ENCODE data around the gene BBOX1. TPM values are rescaled to one million over a fixed set of nuclear protein-coding genes. Genes with fewer than 3 reads are reported as not detected.

The BBOX1 gene
- total RNA-seq, 2 donors from 2014 or later = not detected

GRCh38 chr11:27012234-27012921, 28.2 kb upstream of the BBOX1 start:
- no peak for ATAC-seq (replicated peaks)
- H3K36me3 Mint-ChIP-seq (ENCODE audit: low read depth) = no peaks in the 10 kb centered on the region
- H3K4me1 Mint-ChIP-seq = no peaks in the 10 kb centered on the region
- H3K27ac Mint-ChIP-seq = no peak overlapping the region
- no peak overlapping the region for H3K4me3 Mint-ChIP-seq
- no peaks in the 10 kb centered on the region for H3K27me3 Mint-ChIP-seq
- peaks cover 3% of the 10 kb centered on the region for H3K9me3 Mint-ChIP-seq

- no peaks in the 10 kb centered on the region for H3K9me3 Mint-ChIP-seq
- no peak for ATAC-seq (replicated peaks)
- H3K4me1 Mint-ChIP-seq = no peaks in the 10 kb centered on the region
- H3K27me3 Mint-ChIP-seq = no peaks in the 10 kb centered on the region
- H3K36me3 Mint-ChIP-seq (ENCODE audit: low read depth) = no peaks in the 10 kb centered on the region
- H3K4me3 Mint-ChIP-seq = no peak overlapping the region
- no peak overlapping the region for H3K27ac Mint-ChIP-seq
These were observed 26.7 kb upstream of the BBOX1 start for GRCh38 chr11:27013781-27014361.

- H3K27ac Mint-ChIP-seq = no peak overlapping the region
- H3K4me1 Mint-ChIP-seq = no peaks in the 10 kb centered on the region
- no peak overlapping the region for H3K4me3 Mint-ChIP-seq
- no peak for ATAC-seq (replicated peaks)
- H3K9me3 Mint-ChIP-seq = no peaks in the 10 kb centered on the region
- H3K27me3 Mint-ChIP-seq = no peaks in the 10 kb centered on the region
- no peaks in the 10 kb centered on the region for H3K36me3 Mint-ChIP-seq (ENCODE audit: low read depth)
These were observed 21.6 kb upstream of the BBOX1 start for GRCh38 chr11:27018902-27019529.

- Mint-ChIP-seq H3K4me3 (no peak overlapping the region), H3K27me3 (no peaks in the 10 kb centered on the region), H3K36me3 (ENCODE audit: low read depth) (no peaks in the 10 kb centered on the region), H3K9me3 (no peaks in the 10 kb centered on the region), H3K27ac (no peak overlapping the region), H3K4me1 (no peaks in the 10 kb centered on the region)
- no peak for ATAC-seq (replicated peaks)
These were observed 19.9 kb upstream of the BBOX1 start for GRCh38 chr11:27020751-27021150.

DNA sequence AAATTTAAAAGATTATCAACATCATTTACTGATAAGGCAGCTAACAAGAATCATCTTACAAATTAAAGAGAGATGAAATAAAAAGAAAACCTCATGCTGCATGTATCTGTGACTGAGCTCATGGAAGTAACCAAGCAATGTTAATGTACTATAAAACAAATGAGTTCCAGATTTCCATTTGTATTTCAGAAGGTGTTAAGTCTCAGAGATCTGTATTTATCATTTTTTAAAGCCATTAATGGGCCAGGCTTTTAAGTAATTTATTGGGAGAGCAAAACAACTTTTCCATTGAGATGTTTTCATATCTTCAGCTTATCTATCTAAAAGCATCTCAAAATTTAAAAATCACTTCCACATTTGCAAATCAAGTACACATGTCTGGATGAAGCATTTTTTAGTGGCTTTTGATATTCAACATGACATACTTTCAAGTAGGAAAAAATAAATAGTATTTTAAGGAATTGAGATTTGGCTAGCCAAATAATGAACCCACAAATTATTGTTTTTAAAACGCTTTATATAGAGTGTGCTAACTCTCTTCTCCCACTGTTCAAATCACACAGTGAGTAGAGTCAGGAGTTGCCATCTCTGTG, 17.9 kb upstream of the BBOX1 start:
- no peaks in the 10 kb centered on the region for H3K36me3 Mint-ChIP-seq (ENCODE audit: low read depth)
- no peaks in the 10 kb centered on the region for H3K27me3 Mint-ChIP-seq
- no peak overlapping the region for H3K27ac Mint-ChIP-seq
- peaks cover 6% of the 10 kb centered on the region for H3K9me3 Mint-ChIP-seq
- H3K4me3 Mint-ChIP-seq = no peak overlapping the region
- no peak for ATAC-seq (replicated peaks)
- no peaks in the 10 kb centered on the region for H3K4me1 Mint-ChIP-seq

DNA sequence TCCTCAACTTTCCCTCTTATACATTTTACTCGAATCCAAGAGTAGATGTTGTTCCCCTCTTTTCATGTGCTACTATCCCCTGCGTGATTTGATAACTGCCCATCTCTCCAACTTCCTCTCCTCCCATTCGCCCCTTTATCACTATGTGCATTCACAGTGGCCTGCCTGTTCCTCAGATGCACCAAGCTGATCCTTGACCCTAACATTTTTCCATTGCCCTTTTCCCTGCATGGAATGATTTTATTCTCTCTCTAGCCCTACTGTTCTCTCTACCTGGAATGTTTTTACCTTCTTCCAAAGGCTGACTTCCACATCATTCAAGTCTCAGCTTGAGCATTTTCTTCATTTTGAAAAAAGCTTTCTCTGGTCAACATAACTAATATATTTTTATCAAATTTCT, 15.8 kb upstream of the BBOX1 start:
- Mint-ChIP-seq H3K4me1 (no peaks in the 10 kb centered on the region), H3K27me3 (no peaks in the 10 kb centered on the region)

DNA sequence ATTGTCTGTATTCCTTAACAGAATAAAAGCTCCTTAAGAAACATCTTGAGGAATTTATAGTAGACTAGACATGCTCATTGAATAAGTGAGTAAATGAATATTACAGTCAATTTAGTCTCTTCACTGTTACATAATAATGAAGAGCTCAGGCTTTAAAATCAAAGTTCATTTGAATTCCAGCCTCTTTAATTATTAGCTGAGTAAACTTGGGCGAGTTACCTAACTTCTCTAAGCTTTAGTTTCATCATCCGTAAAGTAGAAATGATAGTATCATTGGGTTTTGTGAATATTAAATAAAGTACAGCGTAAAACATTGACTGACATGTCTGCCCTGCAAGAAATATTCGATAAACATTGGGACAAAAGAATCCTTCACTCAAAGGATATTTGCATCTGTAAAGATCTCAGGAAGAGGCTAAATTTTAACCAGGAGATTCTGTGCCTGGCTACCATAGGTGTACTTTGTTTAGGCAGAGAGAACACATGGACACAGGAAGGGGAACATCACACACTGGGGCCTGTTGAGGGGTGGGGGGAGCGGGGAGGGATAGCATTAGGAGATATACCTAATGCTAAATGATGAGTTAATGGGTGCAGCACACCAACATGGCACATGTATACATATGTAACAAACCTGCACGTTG, 15.2 kb upstream of the BBOX1 start:
- no peaks in the 10 kb centered on the region for H3K36me3 Mint-ChIP-seq (ENCODE audit: low read depth)
- H3K27ac Mint-ChIP-seq = no peak overlapping the region
- no peaks in the 10 kb centered on the region for H3K4me1 Mint-ChIP-seq
- H3K27me3 Mint-ChIP-seq = no peaks in the 10 kb centered on the region
- no peak for ATAC-seq (replicated peaks)
- no peak overlapping the region for H3K4me3 Mint-ChIP-seq
- H3K9me3 Mint-ChIP-seq = peaks cover 6% of the 10 kb centered on the region

More for the DNA sequence above, 15.8 kb upstream of the BBOX1 start:
- Mint-ChIP-seq H3K4me3 (no peak overlapping the region), H3K9me3 (peaks cover 6% of the 10 kb centered on the region), H3K27ac (no peak overlapping the region), H3K36me3 (ENCODE audit: low read depth) (no peaks in the 10 kb centered on the region)
- no peak for ATAC-seq (replicated peaks)

- Mint-ChIP-seq H3K9me3 (peaks cover 6% of the 10 kb centered on the region), H3K27me3 (no peaks in the 10 kb centered on the region), H3K36me3 (ENCODE audit: low read depth) (no peaks in the 10 kb centered on the region), H3K27ac (no peak overlapping the region), H3K4me3 (no peak overlapping the region), H3K4me1 (no peaks in the 10 kb centered on the region)
- ATAC-seq (replicated peaks) = no peak
These were observed 14.5 kb upstream of the BBOX1 start for GRCh38 chr11:27025957-27026733.

- no peaks in the 10 kb centered on the region for H3K36me3 Mint-ChIP-seq (ENCODE audit: low read depth)
- no peak overlapping the region for H3K27ac Mint-ChIP-seq
- ATAC-seq (replicated peaks) = no peak
- peaks cover 12% of the 10 kb centered on the region for H3K9me3 Mint-ChIP-seq
- H3K4me1 Mint-ChIP-seq = no peaks in the 10 kb centered on the region
- no peaks in the 10 kb centered on the region for H3K27me3 Mint-ChIP-seq
- H3K4me3 Mint-ChIP-seq = no peak overlapping the region
These were observed 12.1 kb upstream of the BBOX1 start for GRCh38 chr11:27028561-27028965.

DNA sequence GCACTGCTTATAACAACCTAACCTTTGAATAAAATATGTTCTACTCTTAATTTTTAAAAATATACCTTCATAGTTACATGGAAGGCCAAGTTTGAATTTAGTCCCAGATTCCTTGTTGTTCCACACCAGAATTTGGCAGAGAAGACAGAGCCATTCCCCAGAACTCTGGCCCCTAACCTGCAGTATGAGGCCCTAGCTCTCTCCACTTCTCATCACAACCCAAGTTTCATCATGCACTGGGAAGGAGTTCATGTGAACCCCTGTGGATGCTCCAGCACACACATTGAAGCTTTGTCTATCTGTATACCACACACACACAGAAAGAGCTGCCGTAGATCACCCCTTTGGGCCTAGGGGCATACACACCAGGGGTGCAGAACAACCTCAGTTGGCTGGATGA, 10.6 kb upstream of the BBOX1 start:
- peaks cover 21% of the 10 kb centered on the region for H3K9me3 Mint-ChIP-seq
- H3K4me1 Mint-ChIP-seq = no peaks in the 10 kb centered on the region
- no peaks in the 10 kb centered on the region for H3K27me3 Mint-ChIP-seq
- no peak overlapping the region for H3K27ac Mint-ChIP-seq
- no peak for ATAC-seq (replicated peaks)
- H3K36me3 Mint-ChIP-seq (ENCODE audit: low read depth) = no peaks in the 10 kb centered on the region
- H3K4me3 Mint-ChIP-seq = no peak overlapping the region

- no peak overlapping the region for H3K4me3 Mint-ChIP-seq
- peaks cover 21% of the 10 kb centered on the region for H3K9me3 Mint-ChIP-seq
- no peak overlapping the region for H3K27ac Mint-ChIP-seq
- H3K4me1 Mint-ChIP-seq = no peaks in the 10 kb centered on the region
- no peaks in the 10 kb centered on the region for H3K27me3 Mint-ChIP-seq
- no peaks in the 10 kb centered on the region for H3K36me3 Mint-ChIP-seq (ENCODE audit: low read depth)
- no peak for ATAC-seq (replicated peaks)
These were observed 8.9 kb upstream of the BBOX1 start for GRCh38 chr11:27031754-27032153.

GRCh38 chr11:27039873-27040272, 742 bp upstream of the BBOX1 start:
- Mint-ChIP-seq H3K4me1 (no peaks in the 10 kb centered on the region), H3K9me3 (peaks cover 4% of the 10 kb centered on the region), H3K36me3 (ENCODE audit: low read depth) (no peaks in the 10 kb centered on the region), H3K4me3 (no peak overlapping the region), H3K27ac (no peak overlapping the region), H3K27me3 (no peaks in the 10 kb centered on the region)
- ATAC-seq (replicated peaks) = no peak

- Mint-ChIP-seq H3K4me3 (no peak overlapping the region), H3K36me3 (ENCODE audit: low read depth) (no peaks in the 10 kb centered on the region), H3K9me3 (peaks cover 4% of the 10 kb centered on the region), H3K27me3 (no peaks in the 10 kb centered on the region), H3K27ac (no peak overlapping the region), H3K4me1 (no peaks in the 10 kb centered on the region)
- ATAC-seq (replicated peaks) = no peak
These were observed 705 bp downstream of the BBOX1 start for GRCh38 chr11:27041141-27041899.
